DND-41 (cell line): Measurements from ENCODE around the gene PRELID2.

Experiments
- CTCF ChIP-seq: IDR thresholded peaks from 2 replicates; pipeline ENCODE4 v1.5.1; 2012; ENCODE audit warnings: borderline replicate concordance, low read length, moderate library complexity, mild to moderate bottlenecking; ENCODE audit not compliant: poor library complexity, severe bottlenecking; ENCODE audit errors: extremely low read depth
- EZH2 ChIP-seq: IDR thresholded peaks from 3 replicates; pipeline ENCODE4 v1.6.1; 2012; ENCODE audit warnings: borderline replicate concordance, low read depth, mild to moderate bottlenecking, moderate library complexity, low read length, inconsistent platforms; ENCODE audit not compliant: severe bottlenecking

- no peak for TF ChIP-seq CTCF
- no peak for TF ChIP-seq EZH2
These were observed 10.9 kb upstream of the PRELID2 start for GRCh38 chr5:145846081-145846480.
